DND-41 (cell line): ENCODE measurements around the gene TMEM150C.

Source experiments
- ATAC-seq: fragments of 200-7000 bp; cut with Tn5 transposase; 3 replicates; pipeline ENCODE4 v1.9.1; 2021; ENCODE audit warnings: low read depth; ENCODE audit not compliant: insufficient read depth
- DNase-seq: peaks from one replicate; pipeline ENCODE4 v3.0.0-alpha.2; 2020
- H2AFZ ChIP-seq: 2 replicates; pipeline ENCODE4 v1.6.0; 2012; ENCODE audit warnings: low read depth, low read length
- H3K27ac ChIP-seq: 2 replicates; pipeline ENCODE4 v1.5.1; 2012; ENCODE audit warnings: low read length, inconsistent platforms
- H3K27me3 ChIP-seq: fragments of 200-600 bp; sonication (generic); 2 replicates; pipeline ENCODE4 v1.6.0; 2012; ENCODE audit warnings: low read length, mild to moderate bottlenecking, inconsistent platforms; ENCODE audit not compliant: insufficient read depth, poor library complexity
- H3K36me3 ChIP-seq: 2 replicates; pipeline ENCODE4 v1.5.1; 2012; ENCODE audit warnings: low read length, inconsistent platforms; ENCODE audit not compliant: insufficient read depth
- H3K4me1 ChIP-seq: 2 replicates; pipeline ENCODE4 v1.5.1; 2012; ENCODE audit warnings: mild to moderate bottlenecking, low read length; ENCODE audit not compliant: insufficient read depth
- H3K4me2 ChIP-seq: 2 replicates; pipeline ENCODE4 v1.6.0; 2012; ENCODE audit warnings: mild to moderate bottlenecking, moderate library complexity, low read length, inconsistent platforms; ENCODE audit not compliant: insufficient read depth
- H3K4me3 ChIP-seq, 2 experiments: fragments of 200-600 bp in 1 of 2; shearing (Covaris generic) in 1 of 2; 2 replicates each; pipeline ENCODE4 v1.5.1; 2012 to 2016; ENCODE audit warnings: inconsistent platforms in 2 of 2, low read length in 2 of 2, mild to moderate bottlenecking in 2 of 2, low read depth in 1 of 2, moderate library complexity in 1 of 2
- H3K79me2 ChIP-seq: 2 replicates; pipeline ENCODE4 v1.6.0; 2012; ENCODE audit warnings: low read length, inconsistent platforms; ENCODE audit not compliant: insufficient read depth
- H3K9ac ChIP-seq: 2 replicates; pipeline ENCODE4 v1.6.0; 2012; ENCODE audit warnings: low read depth, mild to moderate bottlenecking, inconsistent platforms, low read length, moderate library complexity
- H3K9me3 ChIP-seq: 2 replicates; pipeline ENCODE4 v1.5.1; 2012; ENCODE audit warnings: low read length, moderate library complexity, mild to moderate bottlenecking, inconsistent platforms; ENCODE audit not compliant: insufficient read depth, severe bottlenecking
- H4K20me1 ChIP-seq: 2 replicates; pipeline ENCODE4 v1.6.0; 2012; ENCODE audit warnings: low read length; ENCODE audit not compliant: insufficient read depth
- CTCF ChIP-seq: IDR thresholded peaks from 2 replicates; pipeline ENCODE4 v1.5.1; 2012; ENCODE audit warnings: borderline replicate concordance, low read length, moderate library complexity, mild to moderate bottlenecking; ENCODE audit not compliant: poor library complexity, severe bottlenecking; ENCODE audit errors: extremely low read depth
- EZH2 ChIP-seq: IDR thresholded peaks from 3 replicates; pipeline ENCODE4 v1.6.1; 2012; ENCODE audit warnings: borderline replicate concordance, low read depth, mild to moderate bottlenecking, moderate library complexity, low read length, inconsistent platforms; ENCODE audit not compliant: severe bottlenecking

The TMEM150C gene

GRCh38 chr4:82587826-82588540 is 26.2 kb upstream of the TMEM150C start:
- Histone ChIP-seq H3K4me2 (no peak overlapping the region), H3K9me3 (no peaks in the 10 kb centered on the region), H3K27me3 (peaks cover 11% of the 10 kb centered on the region), H3K36me3 (no peaks in the 10 kb centered on the region), H3K27ac (no peak overlapping the region), H3K79me2 (no peaks in the 10 kb centered on the region), H2AFZ (no peak overlapping the region), H3K4me1 (no peaks in the 10 kb centered on the region), H3K9ac (no peak overlapping the region), H3K4me3 (no peak overlapping the region), H4K20me1 (no peaks in the 10 kb centered on the region)
- DNase-seq (no peak), ATAC-seq (no peak)
- TF ChIP-seq CTCF (no peak), EZH2 (no peak)

GRCh38 chr4:82585690-82586435 is 24.1 kb upstream of the TMEM150C start:
- no peaks in the 10 kb centered on the region for H3K9me3 ChIP-seq
- ATAC-seq (no peak), DNase-seq (no peak)
- H2AFZ ChIP-seq = no peak overlapping the region
- no peak overlapping the region for H3K4me3 ChIP-seq
- no peak overlapping the region for H3K27ac ChIP-seq
- no peaks in the 10 kb centered on the region for H4K20me1 ChIP-seq
- H3K4me1 ChIP-seq = no peaks in the 10 kb centered on the region
- no peaks in the 10 kb centered on the region for H3K36me3 ChIP-seq
- peaks cover 7% of the 10 kb centered on the region for H3K27me3 ChIP-seq
- no peak overlapping the region for H3K4me2 ChIP-seq
- TF ChIP-seq EZH2 = no peak
- no peak for TF ChIP-seq CTCF
- no peaks in the 10 kb centered on the region for H3K79me2 ChIP-seq
- no peak overlapping the region for H3K9ac ChIP-seq

- Histone ChIP-seq H3K27me3 (no peaks in the 10 kb centered on the region), H3K9me3 (no peaks in the 10 kb centered on the region), H3K9ac (no peak overlapping the region), H3K36me3 (no peaks in the 10 kb centered on the region), H3K4me1 (no peaks in the 10 kb centered on the region), H3K4me3 (no peak overlapping the region), H4K20me1 (no peaks in the 10 kb centered on the region), H3K27ac (no peak overlapping the region), H3K79me2 (no peaks in the 10 kb centered on the region), H2AFZ (no peak overlapping the region), H3K4me2 (no peak overlapping the region)
- DNase-seq (no peak), ATAC-seq (no peak)
- TF ChIP-seq CTCF = no peak
- no peak for TF ChIP-seq EZH2
These were observed 23.1 kb upstream of the TMEM150C start for GRCh38 chr4:82584931-82585330.
